ENCODE data around the gene NAPA. TPM values are rescaled to one million over a fixed set of nuclear protein-coding genes. Genes with fewer than 3 reads are reported as not detected.

The NAPA gene
- total RNA-seq, 4 donors from 2014 or later: 94.8 to 138 (median 114) TPM

DNA sequence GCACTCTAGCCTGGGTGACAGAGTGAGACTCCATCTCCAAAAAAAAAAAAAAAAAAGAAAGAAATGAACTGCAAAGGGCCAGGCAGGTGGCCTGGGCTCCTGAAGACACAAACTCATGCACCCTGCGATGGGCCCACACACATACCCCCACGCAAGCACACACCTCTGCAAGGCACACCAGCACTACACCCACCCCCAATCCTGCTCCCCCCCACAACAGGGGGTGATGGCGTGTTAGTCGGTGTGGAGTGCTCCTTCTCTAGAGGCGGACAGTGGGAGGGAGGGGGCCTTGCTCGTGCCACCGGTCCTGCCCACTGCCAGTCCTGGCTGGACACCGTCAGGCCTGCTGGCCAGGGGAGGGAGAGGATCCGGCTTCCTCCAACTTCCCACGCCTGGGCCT is 41.5 kb downstream of the NAPA start:
- Histone ChIP-seq H3K36me3 (no peaks in the 10 kb centered on the region), H3K9me3 (no peaks in the 10 kb centered on the region), H3K4me1 (peaks cover 0 to 17% (median 7%) of the 10 kb centered on the region in 4 donors), H3K27ac (no peak overlapping the region), H3K4me3 (no peak overlapping the region), H3K27me3 (peaks cover 45% of the 10 kb centered on the region)
- TF ChIP-seq CTCF (IDR thresholded peaks at IDR 0.05) (no peak), EP300 (IDR thresholded peaks at IDR 0.05; ENCODE audit: low read depth) (no peak), POLR2A (IDR thresholded peaks at IDR 0.05) (no peak), POLR2AphosphoS5 (IDR thresholded peaks at IDR 0.05) (no peak)
- DNase-seq: no peak
- intact Hi-C loops (cut with DNase I; ENCODE audit: low total_unique reads): no loop called here
- 89 to 100% methylated on average over 1 to 10 of the region's 10 CpGs for WGBS, 2 donors (ENCODE audit: low coverage in 1 of 2)
- in situ Hi-C loops (cut with MboI; ENCODE audit: low pct_ligation_motif_present in 1 of 4, low pct_unique_long_range_greater_than_20kb in 1 of 4, low sequenced_read_pairs in 3 of 4): no loop called here

DNA sequence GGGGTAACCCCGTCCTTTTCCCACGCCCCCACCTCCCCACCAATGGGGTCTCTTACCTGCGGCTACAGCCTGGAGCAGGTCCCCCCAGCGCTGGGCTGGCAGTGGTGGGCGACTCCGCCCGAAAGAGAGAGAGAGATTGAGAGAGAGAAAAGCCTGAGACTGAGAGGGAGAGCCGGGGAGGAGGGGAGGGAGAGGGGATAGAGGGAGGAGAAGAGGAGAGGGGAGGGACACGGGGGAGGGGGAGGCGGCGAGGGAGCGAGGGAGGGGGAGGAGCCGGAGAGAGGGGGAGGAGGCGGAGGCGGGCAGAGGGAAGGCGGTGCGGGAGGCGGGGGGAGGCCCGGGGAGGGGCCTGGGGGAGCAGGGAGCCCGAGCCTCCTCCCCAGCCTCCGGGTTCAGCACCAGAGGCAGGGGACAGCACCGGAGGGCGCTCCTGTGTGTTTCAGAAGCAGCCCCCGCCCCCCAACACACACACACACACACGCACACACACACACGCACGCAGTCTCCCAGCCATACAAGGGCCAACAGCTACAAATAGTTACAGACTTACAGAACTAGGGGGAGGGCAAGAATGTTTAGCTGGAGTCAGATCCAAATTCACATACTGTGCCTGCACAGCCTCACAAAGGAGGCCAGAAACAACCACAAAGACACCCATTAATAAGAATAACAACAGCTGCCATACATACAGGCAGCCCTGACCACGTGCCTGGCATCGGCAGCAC is 43.0 kb downstream of the NAPA start, which contains the start of gene SLC8A2:
Gene SLC8A2, minus strand, starts transcription at position 161 of the 725 bp plus-strand sequence. CDS start 5,490 bp downstream, outside the sequence.
- no peaks in the 10 kb centered on the region for H3K9me3 ChIP-seq
- peak; percentile 60 for DNase-seq
- H3K36me3 ChIP-seq: no peaks in the 10 kb centered on the region
- WGBS, 2 donors (ENCODE audit: low coverage in 1 of 2): 9% methylated on average over 23 of the region's 29 CpGs; no CpG with 5 or more reads in 1 of the 2 donors
- in situ Hi-C loops (cut with MboI; ENCODE audit: low pct_ligation_motif_present in 1 of 4, low pct_unique_long_range_greater_than_20kb in 1 of 4, low sequenced_read_pairs in 3 of 4) (no loop called here), intact Hi-C loops (cut with DNase I; ENCODE audit: low total_unique reads) (no loop called here)
- H3K4me1 ChIP-seq: peaks cover 0 to 17% (median 7%) of the 10 kb centered on the region in 4 donors
- no peak for TF ChIP-seq CTCF (IDR thresholded peaks at IDR 0.05)
- no peak for TF ChIP-seq POLR2AphosphoS5 (IDR thresholded peaks at IDR 0.05)
- TF ChIP-seq POLR2A (IDR thresholded peaks at IDR 0.05): no peak
- TF ChIP-seq EP300 (IDR thresholded peaks at IDR 0.05; ENCODE audit: low read depth): no peak
- peak within 1 kb of the TSS; percentile 20 to 47 (median 22) for H3K4me3 ChIP-seq
- peaks cover 55% of the 10 kb centered on the region for H3K27me3 ChIP-seq
- peak within 1 kb of the TSS; percentile 20 to 72 (median 55) for H3K27ac ChIP-seq

DNA sequence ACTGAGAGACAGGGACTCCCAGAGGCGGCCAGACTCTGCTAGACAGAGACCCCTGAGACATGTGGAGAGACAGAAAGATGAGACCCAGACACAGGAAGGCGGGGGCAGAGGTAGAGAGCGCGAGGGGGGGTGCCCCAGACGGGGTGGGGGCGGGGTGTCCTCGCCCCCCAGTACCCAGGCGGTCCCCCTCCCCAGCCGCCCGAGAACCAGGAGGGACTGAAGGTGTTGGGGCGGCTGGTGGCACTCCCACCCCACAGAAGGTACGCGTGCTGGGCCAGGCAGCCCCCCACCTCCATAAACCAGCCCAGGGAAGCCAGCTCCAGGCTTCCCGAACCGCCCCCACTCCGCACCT is 43.5 kb downstream of the NAPA start:
- H3K27me3 ChIP-seq: peaks cover 60% of the 10 kb centered on the region

More for the DNA sequence above, 43.5 kb downstream of the NAPA start:
- Histone ChIP-seq H3K36me3 (no peaks in the 10 kb centered on the region), H3K27ac (peak overlapping the region; percentile 20 to 72 (median 55)), H3K4me1 (peaks cover 0 to 17% (median 7%) of the 10 kb centered on the region in 4 donors), H3K4me3 (peak overlapping the region; percentile 20 to 47 (median 22)), H3K9me3 (no peaks in the 10 kb centered on the region)
- no peak for DNase-seq
- in situ Hi-C loops (cut with MboI; ENCODE audit: low pct_ligation_motif_present in 1 of 4, low pct_unique_long_range_greater_than_20kb in 1 of 4, low sequenced_read_pairs in 3 of 4) (no loop called here), intact Hi-C loops (cut with DNase I; ENCODE audit: low total_unique reads) (no loop called here)
- 4% methylated on average over 14 of the region's 16 CpGs; no CpG with 5 or more reads in 1 of the 2 donors for WGBS, 2 donors (ENCODE audit: low coverage in 1 of 2)
- TF ChIP-seq POLR2AphosphoS5 (IDR thresholded peaks at IDR 0.05) (no peak), POLR2A (IDR thresholded peaks at IDR 0.05) (no peak), EP300 (IDR thresholded peaks at IDR 0.05; ENCODE audit: low read depth) (no peak), CTCF (IDR thresholded peaks at IDR 0.05) (no peak)
